Stimulated activated CD8-positive, alpha-beta memory T cell treated with anti-CD3 and anti-CD28 coated beads, Interleukin-2, amount 100 ng/mL, for 1 hour (primary cell): ENCODE measurements around the gene NR1D1.

Source experiments
- DNase-seq, 2 donors: peaks; one replicate each; pipeline ENCODE4 v3.0.0-alpha.2; 2020; ENCODE audit warnings: low read depth in 2 of 2

NR1D1 gene

GRCh38 chr17:40111221-40112128, 11.1 kb upstream of the NR1D1 start:
- DNase-seq, result no peak

DNA sequence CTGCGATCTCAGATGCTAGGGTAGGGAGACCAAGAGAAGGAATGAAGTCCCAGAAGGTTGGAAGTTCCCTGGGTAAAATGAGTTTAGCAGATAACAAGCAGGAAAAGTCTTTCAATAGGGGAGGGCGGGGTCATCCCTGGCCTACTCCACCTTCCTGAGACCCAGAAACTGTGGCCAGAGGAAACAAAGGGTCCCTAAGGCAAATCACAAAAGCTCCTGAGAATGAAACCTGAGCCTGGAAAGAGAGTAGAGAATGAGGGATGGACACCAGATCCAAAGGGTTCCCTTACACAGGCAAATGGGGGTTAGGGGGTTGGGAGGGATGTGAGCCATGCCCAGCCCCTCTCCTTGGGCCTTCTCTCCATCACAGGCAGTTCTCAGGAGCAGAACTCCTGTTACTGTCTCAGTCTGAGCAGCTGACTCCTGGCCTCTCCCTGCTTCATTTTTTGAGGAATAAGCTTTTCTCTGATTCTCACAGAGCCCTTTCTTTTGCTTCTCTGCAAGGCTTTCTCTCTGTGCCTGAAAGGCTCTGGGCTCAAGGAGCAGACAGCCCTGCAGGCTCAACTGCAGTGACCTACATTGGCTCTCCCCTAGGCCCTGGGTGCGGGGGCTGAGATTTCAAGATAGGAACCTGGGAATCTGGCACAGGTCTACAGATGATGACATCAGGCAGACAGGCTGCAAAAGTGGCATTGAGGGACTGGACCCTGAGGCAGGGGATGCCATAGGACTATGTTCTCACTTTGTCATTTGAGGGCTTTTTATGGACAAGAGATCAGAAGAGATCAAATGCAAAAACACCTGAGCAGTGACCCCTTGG, 9.8 kb upstream of the NR1D1 start:
- DNase-seq, result no peak

- DNase-seq, result no peak
Measured at GRCh38 chr17:40108970-40109824, 8.8 kb upstream of the NR1D1 start.

- DNase-seq, result no peak
Measured at GRCh38 chr17:40107522-40108174, 7.3 kb upstream of the NR1D1 start.

GRCh38 chr17:40106760-40107521, 6.6 kb upstream of the NR1D1 start:
- no peak for DNase-seq

- no peak for DNase-seq
Measured at GRCh38 chr17:40105861-40106759, 5.7 kb upstream of the NR1D1 start.

GRCh38 chr17:40104594-40105486, 4.5 kb upstream of the NR1D1 start:
- no peak for DNase-seq

- DNase-seq, result no peak
Measured at GRCh38 chr17:40103688-40104087, 3.3 kb upstream of the NR1D1 start.

- no peak for DNase-seq
Measured at GRCh38 chr17:40103071-40103661, 2.8 kb upstream of the NR1D1 start.

DNA sequence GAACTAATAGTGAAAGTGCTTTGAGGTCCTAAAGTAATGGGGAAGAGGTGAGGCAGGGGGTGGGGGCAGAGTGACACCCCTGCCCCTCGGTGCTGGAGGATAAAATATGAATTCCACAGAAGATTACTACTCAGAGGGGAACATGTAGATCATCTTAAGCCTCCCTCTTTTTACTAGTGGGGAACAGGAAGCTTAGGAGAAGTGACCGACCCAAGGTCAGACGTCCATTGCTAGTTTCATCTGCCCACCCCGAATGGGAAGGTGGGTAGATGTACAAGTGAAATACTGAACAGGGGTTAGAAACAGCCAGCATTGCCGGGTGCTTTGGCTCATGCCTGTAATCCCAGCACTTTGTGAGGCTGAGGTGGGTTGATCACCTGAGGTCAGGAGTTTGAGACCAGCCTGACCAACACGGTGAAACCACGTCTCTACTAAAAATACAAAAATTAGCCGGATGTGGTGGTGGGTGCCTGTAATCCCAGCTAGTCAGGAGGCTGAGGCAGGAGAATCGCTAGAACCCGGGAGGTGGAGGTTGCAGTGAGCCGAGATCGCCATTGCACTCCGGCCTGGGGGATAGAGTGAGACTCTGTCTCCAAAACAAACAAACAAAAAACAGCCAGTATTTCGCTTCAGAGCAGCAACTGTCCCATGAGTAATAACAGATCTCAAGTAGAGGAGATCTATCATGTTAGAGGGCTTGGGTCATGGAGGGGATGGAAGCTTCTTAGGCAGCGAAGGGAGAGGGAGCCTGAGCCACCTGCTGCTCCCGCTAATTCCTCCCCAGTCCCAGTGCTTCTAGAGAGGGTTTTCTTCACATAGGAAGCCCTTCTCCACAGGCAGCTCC, 1.2 kb upstream of the NR1D1 start:
- DNase-seq, result no peak

DNA sequence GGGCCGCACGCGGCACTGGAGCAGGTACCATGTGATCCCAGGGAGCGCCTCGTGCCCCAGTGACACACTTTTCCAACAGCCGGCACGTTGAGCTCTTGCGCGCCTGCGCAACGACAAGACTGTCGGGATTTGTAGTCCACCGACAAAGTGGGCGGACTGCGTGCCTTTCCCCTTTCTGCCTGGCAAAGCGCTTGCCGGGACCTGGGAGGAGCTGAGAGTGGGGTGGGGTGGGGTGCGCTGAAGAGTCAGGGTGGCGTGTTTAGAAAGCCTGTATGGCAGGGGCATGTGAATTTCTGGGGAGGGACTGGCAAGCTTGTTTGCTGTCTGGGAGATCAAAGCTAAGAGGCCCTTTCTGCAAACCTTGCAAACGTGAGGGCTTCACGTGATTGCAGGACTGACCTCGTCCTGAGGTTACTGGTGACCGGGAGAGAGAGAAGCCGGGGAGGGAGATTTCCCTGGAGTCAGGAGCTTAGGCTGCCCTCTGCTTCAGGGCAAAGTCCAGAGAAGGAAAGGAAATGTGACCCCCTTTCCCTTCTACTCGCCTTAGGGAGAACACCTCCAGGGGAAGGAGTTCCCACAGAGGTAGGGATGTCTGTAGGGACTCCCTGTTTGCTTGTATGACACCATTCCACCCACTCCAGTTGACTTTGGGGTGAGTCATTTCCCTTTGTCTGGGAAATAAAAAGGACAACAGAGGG, 429 bp upstream of the NR1D1 start:
- DNase-seq, result peak; percentile 72 to 79

DNA sequence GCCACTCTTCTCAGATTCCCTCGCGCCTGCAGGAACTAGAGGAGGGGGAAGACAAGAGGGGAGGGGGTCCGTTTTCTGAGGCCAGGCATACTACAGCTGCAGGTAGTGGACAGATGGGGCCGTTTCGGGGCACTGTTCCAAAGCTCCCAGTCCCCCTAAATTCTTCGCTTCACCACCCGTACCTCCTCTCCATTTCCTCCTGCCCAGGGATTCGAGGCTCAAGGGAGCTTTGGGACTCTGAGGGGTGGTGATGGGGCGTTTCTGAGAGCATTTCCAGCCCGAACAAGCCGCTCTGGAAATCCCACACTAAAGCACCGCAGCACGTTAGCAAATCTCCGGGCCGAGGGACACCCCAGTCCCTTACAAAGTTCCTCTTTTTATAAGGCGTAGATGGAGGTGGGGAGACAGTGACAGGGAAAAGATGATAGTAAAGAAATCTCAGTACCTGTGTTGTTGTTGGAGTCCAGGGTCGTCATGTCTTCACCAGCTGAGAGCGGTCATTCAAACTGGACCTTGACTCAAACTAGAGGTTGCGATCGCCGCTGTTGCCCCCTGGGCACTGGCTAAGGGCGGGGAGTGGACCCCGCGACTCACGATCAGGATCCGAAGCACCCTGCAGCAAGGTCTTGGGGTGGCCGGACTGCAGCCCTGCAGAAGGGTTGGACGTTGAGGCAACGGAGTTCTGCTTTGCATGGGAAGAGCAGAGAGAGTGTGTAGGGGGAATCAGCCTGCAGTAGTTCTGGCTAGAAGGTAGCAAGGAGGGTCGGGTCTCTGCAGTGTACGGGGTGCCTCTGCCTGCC, 570 bp downstream of the NR1D1 start:
- DNase-seq, result no peak

DNA sequence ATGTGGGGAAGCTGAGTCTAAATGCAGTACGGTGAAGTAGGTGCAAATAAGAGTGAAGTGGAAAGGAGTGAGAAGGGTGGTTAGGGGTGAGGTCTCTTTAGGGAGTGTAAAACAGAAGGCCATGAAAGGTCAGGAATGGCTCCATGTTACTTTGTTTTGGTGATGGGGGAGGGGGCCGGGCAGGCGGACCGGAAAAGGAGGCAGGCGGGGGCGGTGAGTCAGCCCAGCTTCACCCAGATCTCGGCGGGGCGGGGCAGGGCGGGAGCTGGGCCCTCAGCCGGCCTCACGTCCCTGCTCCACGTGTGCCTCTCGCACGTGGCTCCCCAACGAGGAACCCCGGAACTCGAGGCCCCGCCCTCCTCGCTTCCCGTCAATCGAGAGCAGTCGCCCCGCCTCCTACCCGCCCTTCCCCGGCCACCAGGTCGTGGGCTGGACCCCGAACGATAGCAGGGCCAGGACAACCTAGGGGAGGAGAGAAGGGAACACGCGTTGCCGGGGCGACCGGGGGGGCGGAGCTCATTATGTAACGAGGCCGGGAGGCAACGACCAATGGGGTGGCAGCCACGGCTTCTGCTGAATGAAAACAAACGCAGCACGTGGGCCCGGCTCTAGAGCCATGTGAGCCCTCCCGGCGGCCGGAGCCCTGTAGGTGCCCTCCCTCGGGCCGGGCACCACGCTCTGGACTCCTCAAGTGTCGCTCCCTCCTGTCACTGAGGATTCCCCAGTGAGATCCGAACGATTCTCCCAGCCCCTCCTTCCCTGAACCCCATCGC, 1.4 kb downstream of the NR1D1 start:
- DNase-seq, result peak; percentile 96 to 98

GRCh38 chr17:40097931-40098845, 2.2 kb downstream of the NR1D1 start:
- no peak for DNase-seq
